Epithelial cell of esophagus (primary cell): Measurements from ENCODE around the gene SULT2B1.

Source experiments
- DNase-seq: peaks from one replicate; pipeline ENCODE4 v3.0.0; 2010; ENCODE audit warnings: low read depth
- H3K4me3 ChIP-seq: 2 replicates; pipeline ENCODE4 v1.5.1; 2011; ENCODE audit warnings: mild to moderate bottlenecking, low read length, control low read depth
- CTCF ChIP-seq: IDR thresholded peaks from 2 replicates; pipeline ENCODE4 v1.5.1; 2011; ENCODE audit warnings: low read depth, mild to moderate bottlenecking, low read length, control low read depth, inconsistent platforms; ENCODE audit not compliant: insufficient read depth; ENCODE audit errors: missing control alignments

Gene SULT2B1

GRCh38 chr19:48603001-48603400 lies 51.0 kb downstream of the SULT2B1 start:
- no peak for TF ChIP-seq CTCF
- no peak for DNase-seq
- H3K4me3 ChIP-seq, result no peak overlapping the region

- no peak overlapping the region for H3K4me3 ChIP-seq
- no peak for TF ChIP-seq CTCF
- no peak for DNase-seq
Observed at GRCh38 chr19:48603449-48603848, 51.5 kb downstream of the SULT2B1 start.

GRCh38 chr19:48603850-48604249 lies 51.9 kb downstream of the SULT2B1 start:
- no peak for TF ChIP-seq CTCF
- no peak overlapping the region for H3K4me3 ChIP-seq
- DNase-seq, result no peak

GRCh38 chr19:48606463-48607358 lies 54.7 kb downstream of the SULT2B1 start, which contains the start of gene SPACA4:
SPACA4 (plus strand) TSS chr19:48606742; CDS start chr19:48606979, 237 bp downstream.
- no peak for TF ChIP-seq CTCF
- no peak for DNase-seq
- no peak within 1 kb of the TSS for H3K4me3 ChIP-seq

GRCh38 chr19:48607359-48607755 lies 55.4 kb downstream of the SULT2B1 start:
- no peak overlapping the region for H3K4me3 ChIP-seq
- no peak for DNase-seq
- no peak for TF ChIP-seq CTCF

- peak; percentile 67 for DNase-seq
- no peak overlapping the region for H3K4me3 ChIP-seq
- TF ChIP-seq CTCF, result peak; percentile 54
Observed at GRCh38 chr19:48608798-48609263, 56.9 kb downstream of the SULT2B1 start.
